NB4 (cell line): ENCODE results near the gene PNPLA7.

Experiments
- CTCF ChIP-seq: IDR thresholded peaks from one replicate; pipeline ENCODE4 v1.5.1; 2012; ENCODE audit warnings: low read depth, low read length
- MYC ChIP-seq: IDR thresholded peaks from 2 replicates; pipeline ENCODE4 v1.6.1; 2011; ENCODE audit warnings: low read depth, low read length

DNA sequence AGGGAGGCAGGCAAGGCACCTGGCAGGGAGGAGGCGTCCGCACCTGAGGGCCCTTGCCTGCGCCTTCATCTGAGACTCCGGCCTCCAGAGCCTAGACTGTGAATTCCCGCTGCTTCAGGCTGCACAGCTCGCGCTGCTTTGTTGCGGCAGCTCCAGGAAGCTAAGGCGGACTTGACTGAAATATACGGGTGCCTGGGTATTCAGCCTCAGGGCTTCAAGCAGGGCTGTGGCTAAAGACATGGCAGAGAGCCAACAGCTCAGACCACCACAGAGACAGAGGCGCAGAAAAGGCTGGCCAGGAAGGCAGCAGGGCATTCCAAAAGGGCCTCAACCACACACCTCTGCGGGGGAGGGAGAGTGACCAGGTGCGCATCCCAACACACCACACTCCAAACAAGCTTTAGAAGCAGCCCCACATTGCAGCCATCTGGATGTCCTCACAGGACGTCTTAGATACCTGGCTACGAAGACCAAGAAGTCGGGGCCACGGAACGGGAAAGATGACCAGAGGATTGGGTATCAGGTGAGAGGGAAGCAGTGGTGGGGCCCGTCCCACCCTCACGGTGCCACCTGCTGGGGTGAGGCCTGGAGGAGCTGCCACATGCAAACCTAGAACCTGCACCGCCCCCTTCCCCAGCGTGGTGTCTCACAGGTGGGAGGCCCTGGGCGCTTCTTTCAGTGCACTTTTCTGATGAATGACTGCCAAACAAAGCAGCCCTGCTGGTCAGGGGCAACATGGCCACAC, 30.2 kb upstream of the PNPLA7 start:
- no peak for TF ChIP-seq MYC
- no peak for TF ChIP-seq CTCF
